ENCODE results near the gene MLX. TPM values are rescaled to one million over a fixed set of nuclear protein-coding genes. Genes with fewer than 3 reads are reported as not detected.

Gene MLX
- total RNA-seq, 1 donor from 2014 or later, result 79.7 TPM

DNA sequence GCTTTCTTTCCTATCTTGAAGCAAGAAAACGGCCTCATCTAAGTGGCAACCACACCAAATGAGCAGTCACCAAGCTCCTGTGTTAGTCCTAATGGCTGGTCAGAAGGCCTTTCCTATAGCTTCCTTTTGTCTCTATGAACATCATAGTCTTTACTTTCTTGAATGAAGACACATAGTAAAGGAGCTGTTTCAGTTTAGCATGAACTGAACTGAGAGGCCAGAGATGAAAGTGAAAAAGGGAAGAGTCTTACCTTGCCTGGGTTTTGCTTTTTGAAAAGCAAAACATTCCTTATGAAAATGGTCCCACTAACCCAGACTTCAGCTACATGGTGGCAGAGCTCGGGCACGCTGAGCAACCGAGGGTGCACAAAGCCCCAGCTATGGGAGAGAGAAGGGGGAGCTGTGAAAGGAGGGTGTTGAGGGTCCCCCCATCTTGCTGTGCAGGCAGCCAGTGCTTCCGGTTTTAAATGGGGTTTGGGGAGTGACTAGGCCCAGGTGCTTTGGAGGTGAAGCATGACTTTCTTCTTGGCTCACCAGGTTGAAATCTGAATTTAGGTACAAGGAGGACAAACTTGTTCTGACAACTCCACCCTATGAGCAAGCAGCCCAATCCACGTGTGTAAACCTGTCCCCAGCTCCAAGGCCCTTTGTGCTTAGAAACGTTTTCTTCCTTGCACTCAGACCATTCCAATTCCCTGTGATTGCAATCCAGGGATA lies 19.8 kb downstream of the MLX start:
- intact Hi-C loops (cut with micrococcal nuclease), result no loop called here
- Histone ChIP-seq H3K4me3 (no peak overlapping the region), H3K36me3 (peaks cover 96% of the 10 kb centered on the region), H3K4me1 (peaks cover 39% of the 10 kb centered on the region), H3K27me3 (ENCODE audit: low read depth) (no peaks in the 10 kb centered on the region), H3K9me3 (replicated peaks) (no peaks in the 10 kb centered on the region), H3K27ac (replicated peaks) (peak overlapping the region; percentile 42)
- no peak for DNase-seq
- TF ChIP-seq, protein P1, sequence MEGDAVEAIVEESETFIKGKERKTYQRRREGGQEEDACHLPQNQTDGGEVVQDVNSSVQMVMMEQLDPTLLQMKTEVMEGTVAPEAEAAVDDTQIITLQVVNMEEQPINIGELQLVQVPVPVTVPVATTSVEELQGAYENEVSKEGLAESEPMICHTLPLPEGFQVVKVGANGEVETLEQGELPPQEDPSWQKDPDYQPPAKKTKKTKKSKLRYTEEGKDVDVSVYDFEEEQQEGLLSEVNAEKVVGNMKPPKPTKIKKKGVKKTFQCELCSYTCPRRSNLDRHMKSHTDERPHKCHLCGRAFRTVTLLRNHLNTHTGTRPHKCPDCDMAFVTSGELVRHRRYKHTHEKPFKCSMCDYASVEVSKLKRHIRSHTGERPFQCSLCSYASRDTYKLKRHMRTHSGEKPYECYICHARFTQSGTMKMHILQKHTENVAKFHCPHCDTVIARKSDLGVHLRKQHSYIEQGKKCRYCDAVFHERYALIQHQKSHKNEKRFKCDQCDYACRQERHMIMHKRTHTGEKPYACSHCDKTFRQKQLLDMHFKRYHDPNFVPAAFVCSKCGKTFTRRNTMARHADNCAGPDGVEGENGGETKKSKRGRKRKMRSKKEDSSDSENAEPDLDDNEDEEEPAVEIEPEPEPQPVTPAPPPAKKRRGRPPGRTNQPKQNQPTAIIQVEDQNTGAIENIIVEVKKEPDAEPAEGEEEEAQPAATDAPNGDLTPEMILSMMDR (IDR thresholded peaks at IDR 0.05; ENCODE audit: borderline replicate concordance), result no peak

DNA sequence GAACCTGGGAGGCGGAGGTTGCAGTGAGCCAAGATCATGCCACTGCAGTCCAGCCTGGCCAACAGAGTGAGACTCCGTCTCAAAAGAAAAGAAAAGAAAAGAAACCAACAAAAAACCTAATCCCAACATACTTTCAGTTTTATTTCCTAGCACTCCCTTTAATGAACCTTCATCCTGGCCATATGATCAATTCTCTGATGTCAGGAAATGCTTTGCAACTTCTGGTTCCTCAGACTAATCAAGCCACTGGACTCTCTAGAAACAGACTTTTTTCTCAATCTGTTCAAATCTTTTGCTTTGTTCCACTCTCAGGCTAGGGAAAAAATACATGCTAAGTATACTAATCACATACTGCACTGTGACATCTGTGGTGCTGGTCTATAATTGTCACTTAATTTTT lies 24.0 kb downstream of the MLX start:
- no peaks in the 10 kb centered on the region for H3K27me3 ChIP-seq (ENCODE audit: low read depth)
- no peak overlapping the region for H3K4me3 ChIP-seq
- TF ChIP-seq, protein P1 (IDR thresholded peaks at IDR 0.05; ENCODE audit: borderline replicate concordance), result no peak
- H3K9me3 ChIP-seq (replicated peaks), result no peaks in the 10 kb centered on the region
- intact Hi-C loops (cut with micrococcal nuclease), result no loop called here
- H3K27ac ChIP-seq (replicated peaks), result no peak overlapping the region
- peaks cover 23% of the 10 kb centered on the region for H3K4me1 ChIP-seq
- peaks cover 62% of the 10 kb centered on the region for H3K36me3 ChIP-seq
- DNase-seq, result no peak

DNA sequence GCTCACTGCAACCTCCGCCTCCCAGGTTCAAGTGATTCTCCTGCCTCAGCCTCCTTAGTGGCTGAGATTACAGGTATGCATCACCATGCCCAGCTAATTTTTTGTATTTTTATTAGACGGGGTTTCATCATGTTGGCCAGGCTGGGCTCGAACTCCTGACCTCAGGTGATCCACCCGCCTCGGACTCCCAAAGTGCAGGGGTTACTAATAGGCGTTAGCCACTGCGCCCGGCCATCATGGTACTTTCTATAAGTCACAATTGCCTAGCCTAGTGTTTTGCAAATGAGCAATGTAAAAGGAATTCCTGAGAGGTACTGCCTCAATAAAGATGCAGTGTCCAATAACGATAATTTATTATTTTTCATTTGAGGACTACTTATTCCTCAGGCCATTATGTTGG lies 24.5 kb downstream of the MLX start:
- no peaks in the 10 kb centered on the region for H3K9me3 ChIP-seq (replicated peaks)
- H3K27ac ChIP-seq (replicated peaks), result no peak overlapping the region
- H3K36me3 ChIP-seq, result peaks cover 57% of the 10 kb centered on the region
- H3K27me3 ChIP-seq (ENCODE audit: low read depth), result no peaks in the 10 kb centered on the region
- TF ChIP-seq, protein P1 (IDR thresholded peaks at IDR 0.05; ENCODE audit: borderline replicate concordance), result no peak
- no peak overlapping the region for H3K4me3 ChIP-seq
- intact Hi-C loops (cut with micrococcal nuclease), result no loop called here
- DNase-seq, result no peak
- H3K4me1 ChIP-seq, result peaks cover 18% of the 10 kb centered on the region

DNA sequence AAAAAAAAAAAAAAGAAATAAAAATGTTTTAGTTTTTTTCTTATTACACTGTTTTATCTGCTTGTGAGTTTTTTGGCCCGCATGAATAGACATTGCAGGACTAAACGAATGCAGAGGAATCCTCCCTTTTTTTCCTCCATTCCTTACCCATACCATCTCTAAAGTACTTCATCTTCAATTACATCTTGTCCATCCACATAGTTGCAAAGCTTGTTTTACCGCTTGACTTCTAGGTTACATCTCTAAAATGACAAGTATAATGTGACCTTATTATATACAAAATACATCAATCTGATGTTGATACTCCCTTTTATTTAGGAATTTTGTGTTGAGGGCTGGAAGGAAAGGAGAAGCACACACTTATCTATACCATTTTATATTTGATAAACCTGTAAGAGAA lies 29.5 kb downstream of the MLX start:
- H3K9me3 ChIP-seq (replicated peaks), result no peaks in the 10 kb centered on the region
- TF ChIP-seq, protein P1 (IDR thresholded peaks at IDR 0.05; ENCODE audit: borderline replicate concordance), result no peak
- peaks cover 17% of the 10 kb centered on the region for H3K4me1 ChIP-seq
- no peak for DNase-seq
- H3K4me3 ChIP-seq, result no peak overlapping the region
- H3K36me3 ChIP-seq, result peaks cover 12% of the 10 kb centered on the region
- intact Hi-C loops (cut with micrococcal nuclease), result no loop called here
- H3K27me3 ChIP-seq (ENCODE audit: low read depth), result no peaks in the 10 kb centered on the region
- no peak overlapping the region for H3K27ac ChIP-seq (replicated peaks)

DNA sequence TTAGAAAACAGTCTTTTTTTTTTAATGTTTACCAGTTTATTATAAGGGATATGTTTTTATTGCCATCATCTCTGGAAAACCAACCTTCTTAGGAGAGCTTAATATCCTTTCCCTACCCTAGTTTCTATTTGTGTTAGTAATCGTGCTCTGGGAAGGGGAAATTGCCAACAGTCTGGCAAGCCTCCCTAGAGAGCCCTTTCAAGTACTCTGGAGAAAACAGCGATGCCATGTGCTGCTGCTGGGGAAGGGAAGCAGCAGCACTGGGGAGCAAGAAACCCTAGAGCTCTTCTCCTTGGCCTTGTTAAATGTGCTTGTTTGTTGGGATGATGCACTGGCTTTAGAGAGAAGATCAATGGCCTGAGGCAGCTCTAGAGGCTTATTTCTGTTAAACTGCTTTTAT lies 32.0 kb downstream of the MLX start:
- Histone ChIP-seq H3K4me3 (no peak overlapping the region), H3K4me1 (peaks cover 28% of the 10 kb centered on the region), H3K36me3 (peaks cover 6% of the 10 kb centered on the region), H3K9me3 (replicated peaks) (no peaks in the 10 kb centered on the region), H3K27ac (replicated peaks) (peak overlapping the region; percentile 42), H3K27me3 (ENCODE audit: low read depth) (no peaks in the 10 kb centered on the region)
- DNase-seq, result peak; percentile 24
- TF ChIP-seq, protein P1 (IDR thresholded peaks at IDR 0.05; ENCODE audit: borderline replicate concordance), result no peak
- intact Hi-C loops (cut with micrococcal nuclease), result no loop called here
